Measurements from ENCODE around the gene COX8A. TPM values are rescaled to one million over a fixed set of nuclear protein-coding genes. Genes with fewer than 3 reads are reported as not detected.

COX8A gene
- total RNA-seq, 1 experiment from 2014 or later, result 615 TPM

GRCh38 chr11:63941901-63942300, 32.5 kb upstream of the COX8A start:
- Histone ChIP-seq H3K27me3 (replicated peaks; ENCODE audit: insufficient read depth, low read depth, low read length, poor library complexity) (no peaks in the 10 kb centered on the region), H3K4me3 (ENCODE audit: low read depth, low read length, poor library complexity, severe bottlenecking) (no peak overlapping the region), H3K27ac (ENCODE audit: low read depth, low read length, poor library complexity, severe bottlenecking) (peak overlapping the region; percentile 41), H3K4me1 (ENCODE audit: insufficient read depth, low read length, poor library complexity, severe bottlenecking) (peaks cover 14% of the 10 kb centered on the region), H3K36me3 (ENCODE audit: insufficient read depth, low read length, poor library complexity, severe bottlenecking) (peaks cover 11% of the 10 kb centered on the region), H3K9me3 (ENCODE audit: low read depth, low read length, poor library complexity, severe bottlenecking) (no peaks in the 10 kb centered on the region)
- no peak for TF ChIP-seq CTCF (conservative IDR thresholded peaks at IDR 0.05; ENCODE audit: low read depth, low read length)
- no peak for TF ChIP-seq EZH2 (IDR thresholded peaks at IDR 0.05; ENCODE audit: borderline replicate concordance, low read depth, low read length, poor library complexity, severe bottlenecking)
- intact Hi-C loops (cut with micrococcal nuclease; ENCODE audit: unreplicated experiment), result no loop called here
- ChIA-PET CTCF (no interaction called here), POLR2A (ENCODE audit: low non-redundant PET) (interaction anchor here (0.9 kb wide), 1 partner anchor 11 kb away, joined by 3 read pairs; no protein-coding TSS in a partner anchor)
- no TSS peak for BruUV-seq (replicated peaks)
- no peak for DNase-seq (ENCODE audit: low spot score)

GRCh38 chr11:63942803-63943202, 31.6 kb upstream of the COX8A start:
- CTCF ChIA-PET, result no interaction called here
- Histone ChIP-seq H3K9me3 (ENCODE audit: low read depth, low read length, poor library complexity, severe bottlenecking) (no peaks in the 10 kb centered on the region), H3K4me3 (ENCODE audit: low read depth, low read length, poor library complexity, severe bottlenecking) (no peak overlapping the region), H3K4me1 (ENCODE audit: insufficient read depth, low read length, poor library complexity, severe bottlenecking) (peaks cover 14% of the 10 kb centered on the region), H3K36me3 (ENCODE audit: insufficient read depth, low read length, poor library complexity, severe bottlenecking) (peaks cover 18% of the 10 kb centered on the region), H3K27me3 (replicated peaks; ENCODE audit: insufficient read depth, low read depth, low read length, poor library complexity) (no peaks in the 10 kb centered on the region), H3K27ac (ENCODE audit: low read depth, low read length, poor library complexity, severe bottlenecking) (peak overlapping the region; percentile 41)
- no TSS peak for BruUV-seq (replicated peaks)
- DNase-seq (ENCODE audit: low spot score), result no peak
- intact Hi-C loops (cut with micrococcal nuclease; ENCODE audit: unreplicated experiment), result no loop called here
- POLR2A ChIA-PET (ENCODE audit: low non-redundant PET), result interaction anchor here (0.9 kb wide), 1 partner anchor 10 kb away, joined by 3 read pairs; no protein-coding TSS in a partner anchor
- TF ChIP-seq EZH2 (IDR thresholded peaks at IDR 0.05; ENCODE audit: borderline replicate concordance, low read depth, low read length, poor library complexity, severe bottlenecking) (no peak), CTCF (conservative IDR thresholded peaks at IDR 0.05; ENCODE audit: low read depth, low read length) (no peak)

- intact Hi-C loops (cut with micrococcal nuclease; ENCODE audit: unreplicated experiment), result loop anchor here (1.0 to 2.0 kb wide), 2 partner anchors 107 to 176 kb away; partner anchors contain the start of gene ZFTA
- Histone ChIP-seq H3K9me3 (ENCODE audit: low read depth, low read length, poor library complexity, severe bottlenecking) (no peaks in the 10 kb centered on the region), H3K27me3 (replicated peaks; ENCODE audit: insufficient read depth, low read depth, low read length, poor library complexity) (no peaks in the 10 kb centered on the region), H3K4me1 (ENCODE audit: insufficient read depth, low read length, poor library complexity, severe bottlenecking) (peaks cover 8% of the 10 kb centered on the region), H3K4me3 (ENCODE audit: low read depth, low read length, poor library complexity, severe bottlenecking) (no peak overlapping the region), H3K27ac (ENCODE audit: low read depth, low read length, poor library complexity, severe bottlenecking) (peak overlapping the region; percentile 39), H3K36me3 (ENCODE audit: insufficient read depth, low read length, poor library complexity, severe bottlenecking) (peaks cover 30% of the 10 kb centered on the region)
- TF ChIP-seq CTCF (conservative IDR thresholded peaks at IDR 0.05; ENCODE audit: low read depth, low read length) (no peak), EZH2 (IDR thresholded peaks at IDR 0.05; ENCODE audit: borderline replicate concordance, low read depth, low read length, poor library complexity, severe bottlenecking) (no peak)
- BruUV-seq (replicated peaks), result no TSS peak
- no peak for DNase-seq (ENCODE audit: low spot score)
- CTCF ChIA-PET, result interaction anchor here (0.7 to 2.6 kb wide), 7 partner anchors 17 to 203 kb away, joined by 3 to 44 read pairs (median 4); partner anchors contain the start of genes MARK2 and ZFTA
- POLR2A ChIA-PET (ENCODE audit: low non-redundant PET), result no interaction called here
Measured at GRCh38 chr11:63944987-63945386, 29.4 kb upstream of the COX8A start.
